HG03457 (cell line): Measurements from ENCODE around the gene KCNH8.
"Not testable (repeated sequence)": the region's sequence is repeated elsewhere in the genome, so short reads cannot be mapped to it uniquely, and the experiment has no call there.

Source experiments
- ATAC-seq: cut with Tn5 transposase; IDR thresholded peaks from one replicate; pipeline ENCODE4 v1.9.1; 2021; ENCODE audit warnings: moderate number of reproducible peaks; ENCODE audit not compliant: unreplicated experiment

The KCNH8 gene

DNA sequence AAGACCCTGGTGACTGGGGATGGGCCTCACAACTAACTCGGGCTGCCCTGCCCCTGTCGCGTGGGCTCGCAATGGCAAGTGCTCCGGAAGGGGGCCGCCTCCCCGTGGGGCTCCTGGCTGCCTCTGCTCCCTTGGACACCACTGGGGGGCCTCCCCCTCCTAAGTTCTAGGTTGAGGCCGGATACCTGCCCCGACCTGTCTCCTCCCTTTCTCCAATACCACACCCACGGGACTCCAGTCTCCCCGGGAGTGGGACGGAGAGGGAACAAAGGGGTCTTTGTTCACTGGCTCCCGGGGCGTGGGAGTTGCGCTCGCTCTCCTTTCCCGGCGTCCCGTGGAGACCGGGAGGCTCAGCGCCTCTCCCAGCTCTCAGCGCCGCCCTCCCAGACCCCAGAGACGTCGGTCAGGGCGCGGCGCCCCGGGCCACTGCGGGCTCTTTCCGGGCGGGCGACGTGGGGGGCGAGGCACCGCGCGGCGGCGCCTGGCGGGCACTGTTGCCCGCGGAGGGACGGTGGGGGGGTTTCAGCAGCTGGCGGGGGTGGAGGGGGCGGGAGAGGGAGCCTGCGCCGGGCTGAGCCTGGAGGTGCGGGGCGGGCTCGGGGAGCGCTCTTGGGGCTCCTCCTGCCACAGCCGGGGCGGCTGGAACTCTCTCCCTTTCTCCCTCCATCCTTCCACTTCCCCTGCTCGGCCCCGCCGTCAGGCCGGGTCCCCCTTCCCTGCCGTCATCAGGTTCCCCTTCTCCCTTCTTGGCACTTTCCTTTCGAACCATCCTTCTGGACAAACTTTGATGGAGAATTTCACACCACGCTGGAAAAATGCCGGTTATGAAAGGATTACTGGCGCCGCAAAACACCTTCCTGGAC lies at the start of gene KCNH8:
Gene KCNH8, plus strand, starts transcription at position 606 of the 863 bp plus-strand sequence. Its CDS starts 210 bp downstream, at position 816.
- no peak for ATAC-seq

DNA sequence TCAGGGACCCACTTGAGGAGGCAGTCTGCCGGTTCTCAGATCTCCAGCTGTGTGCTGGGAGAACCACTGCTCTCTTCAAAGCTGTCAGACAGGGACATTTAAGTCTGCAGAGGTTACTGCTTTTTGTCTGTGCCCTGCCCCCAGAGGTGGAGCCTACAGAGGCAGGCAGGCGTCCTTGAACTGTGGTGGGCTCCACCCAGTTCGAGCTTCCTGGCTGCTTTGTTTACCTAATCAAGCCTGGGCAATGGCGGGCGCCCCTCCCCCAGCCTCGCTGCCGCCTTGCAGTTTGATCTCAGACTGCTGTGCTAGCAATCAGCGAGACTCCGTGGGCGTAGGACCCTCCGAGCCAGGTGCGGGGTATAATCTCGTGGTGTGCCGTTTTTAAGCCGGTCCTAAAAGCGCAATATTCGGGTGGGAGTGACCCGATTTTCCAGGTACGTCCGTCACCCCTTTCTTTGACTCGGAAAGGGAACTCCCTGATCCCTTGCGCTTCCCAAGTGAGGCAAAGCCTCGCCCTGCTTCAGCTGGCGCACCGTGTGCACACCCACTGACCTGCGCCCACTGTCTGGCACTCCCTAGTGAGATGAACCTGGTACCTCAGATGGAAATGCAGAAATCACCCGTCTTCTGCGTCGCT lies 45.5 kb upstream of the KCNH8 start:
- not testable (repeated sequence) for ATAC-seq

DNA sequence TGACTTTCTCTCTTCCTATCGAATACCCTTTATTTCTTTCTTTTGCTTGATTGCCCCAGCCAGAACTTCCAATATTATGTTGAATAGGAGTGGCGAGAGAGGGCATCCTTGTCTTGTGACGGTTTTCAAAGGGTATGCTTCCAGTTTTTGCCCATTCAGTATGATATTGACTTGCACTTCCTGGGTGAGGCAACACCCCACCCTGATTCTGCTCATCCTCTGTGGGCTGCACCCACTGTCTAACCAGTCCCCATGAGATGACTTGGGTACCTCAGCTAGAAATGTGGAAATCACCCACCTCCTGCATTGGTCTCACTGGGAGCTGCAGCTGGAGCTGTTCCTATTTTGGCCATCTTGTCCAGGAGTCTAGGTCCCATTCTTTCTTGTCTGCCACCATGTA lies 44.8 kb upstream of the KCNH8 start:
- no peak for ATAC-seq

DNA sequence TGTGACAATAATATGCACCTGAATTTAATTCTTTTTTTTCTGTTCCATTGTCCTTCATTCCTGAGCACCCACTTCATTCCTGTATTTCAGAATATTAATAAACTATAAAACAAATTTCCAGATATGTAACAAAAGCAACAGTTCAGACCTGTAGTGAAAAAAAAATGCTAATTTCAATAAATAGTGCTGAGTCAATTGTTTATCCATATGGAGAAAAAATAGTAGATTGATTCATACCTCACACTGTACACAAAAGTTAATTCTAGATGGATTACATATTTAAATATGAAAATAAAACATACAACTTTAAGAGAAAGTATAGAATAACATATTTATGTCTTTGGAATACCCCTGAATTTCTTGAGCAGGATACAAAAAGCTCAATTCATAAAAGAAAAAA lies 43.9 kb upstream of the KCNH8 start:
- ATAC-seq, result no peak

DNA sequence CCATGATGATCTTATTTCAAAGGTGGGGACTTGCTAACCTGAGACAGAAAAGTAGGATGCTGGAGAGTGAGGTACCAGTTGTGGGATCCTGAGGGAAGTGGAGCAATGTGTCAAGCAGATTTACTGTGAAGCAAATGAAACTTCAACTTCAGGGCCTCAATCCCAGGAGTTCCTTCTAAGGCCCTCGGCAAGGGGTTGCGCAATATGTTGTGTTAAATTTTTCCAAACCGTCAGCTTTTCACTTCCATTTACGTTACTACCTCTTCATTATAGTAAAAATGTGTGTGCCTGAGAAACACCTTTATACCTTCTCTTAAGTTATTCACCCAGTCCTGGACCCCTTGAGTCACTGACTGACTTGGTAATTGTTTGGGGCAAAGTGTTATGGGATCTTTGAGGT lies 42.5 kb upstream of the KCNH8 start:
- ATAC-seq, result no peak

DNA sequence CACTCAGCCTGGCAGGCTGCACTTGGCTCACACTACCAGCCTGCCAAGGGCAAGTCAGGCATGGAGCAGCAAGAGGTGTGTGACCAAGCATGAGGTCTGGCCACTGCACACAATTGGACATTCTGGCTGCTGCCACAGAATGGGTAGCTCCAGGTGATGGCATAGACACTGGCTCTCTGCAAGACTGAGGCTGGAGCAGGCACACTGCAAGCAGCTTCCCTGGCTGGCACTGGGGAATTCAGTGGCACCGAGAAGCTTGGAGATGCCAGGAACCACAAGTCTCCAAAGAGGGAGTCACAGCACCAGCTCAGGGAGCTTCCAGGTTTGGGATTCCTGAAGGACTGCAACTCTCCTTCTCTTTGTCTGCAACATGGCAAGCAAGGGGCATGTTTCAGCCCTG lies 42.0 kb upstream of the KCNH8 start:
- no peak for ATAC-seq

DNA sequence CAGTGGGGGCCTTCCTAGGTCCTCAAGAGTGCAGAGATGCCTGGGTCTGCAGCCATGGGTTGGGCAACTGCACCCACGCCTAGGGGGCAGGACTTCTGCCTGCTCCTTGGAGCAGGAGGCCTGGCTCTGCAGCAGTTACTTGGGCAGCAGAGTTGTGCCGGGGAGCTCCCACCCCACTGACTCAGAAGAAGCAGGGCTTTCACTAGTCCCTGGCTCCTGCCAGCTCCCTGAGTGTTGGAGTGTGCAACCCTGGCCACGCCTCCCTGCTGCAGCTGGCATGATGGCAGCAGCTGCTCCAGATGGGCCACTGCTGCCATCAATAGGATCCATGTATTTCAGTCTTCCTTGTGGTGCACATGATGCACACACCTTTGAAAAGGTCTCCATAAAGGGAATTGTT lies 40.6 kb upstream of the KCNH8 start:
- no peak for ATAC-seq

DNA sequence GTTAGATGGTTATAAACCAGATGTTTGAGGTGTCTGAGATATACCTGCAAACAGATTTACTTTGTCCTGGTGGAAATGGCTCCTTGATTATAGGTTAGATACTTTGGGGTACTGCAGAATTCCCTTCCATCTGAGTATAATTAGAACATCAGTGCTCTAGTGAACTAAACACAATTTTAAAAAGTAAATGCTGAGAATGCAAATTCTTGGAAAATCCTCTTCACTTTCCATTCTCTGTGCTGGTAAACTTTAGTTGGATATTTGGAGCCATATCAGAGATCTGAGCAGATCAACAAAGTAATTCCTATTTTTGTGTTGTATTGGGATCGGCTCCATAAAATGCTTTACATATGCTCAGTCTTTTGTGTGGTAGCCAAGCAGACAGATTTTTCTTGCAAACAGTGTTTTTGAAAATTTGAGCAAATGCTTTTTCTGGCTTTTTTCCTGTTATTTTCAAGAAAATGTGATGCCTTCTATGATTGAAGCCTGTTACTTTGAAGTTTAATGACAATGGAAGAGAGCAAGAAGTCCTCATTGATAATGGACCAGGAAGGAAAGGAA lies 37.9 kb upstream of the KCNH8 start:
- ATAC-seq, result no peak

DNA sequence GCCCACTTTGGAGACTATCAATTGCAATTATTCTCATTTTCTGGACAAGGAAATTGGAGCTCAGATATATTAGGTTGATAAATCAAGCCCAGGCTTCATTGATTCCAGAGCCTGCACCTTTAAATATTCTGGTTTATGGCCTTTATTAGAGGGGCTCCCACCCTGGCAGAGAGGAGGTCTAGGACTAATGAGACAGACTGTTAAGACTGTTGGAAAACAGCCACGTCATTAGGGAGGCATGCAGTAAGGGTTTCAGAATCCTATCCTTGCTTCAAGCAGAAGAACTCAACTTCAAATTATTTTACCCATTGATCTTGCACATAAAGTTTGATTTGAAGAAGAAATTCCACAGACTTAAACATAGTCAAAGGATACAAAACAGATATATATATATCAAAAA lies 33.8 kb upstream of the KCNH8 start:
- ATAC-seq, result no peak

DNA sequence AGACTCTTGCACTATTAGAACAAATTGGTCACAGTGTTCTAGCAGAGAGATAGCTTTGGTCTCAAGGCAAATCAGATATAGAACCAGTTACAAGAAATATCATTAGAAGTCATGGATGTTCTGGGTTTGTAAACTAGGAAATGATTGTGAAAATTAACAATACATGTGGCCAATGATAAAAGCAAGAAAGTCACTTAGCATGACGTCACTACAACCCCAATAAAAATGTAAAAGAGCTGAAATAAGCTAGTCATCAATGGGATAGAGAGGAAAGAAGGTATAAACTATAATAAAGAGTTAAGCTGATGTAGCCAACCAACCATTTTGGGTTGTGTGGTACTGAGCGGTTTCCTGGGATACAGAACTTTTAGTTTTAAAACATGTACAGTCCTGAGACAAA lies 32.1 kb upstream of the KCNH8 start:
- no peak for ATAC-seq

DNA sequence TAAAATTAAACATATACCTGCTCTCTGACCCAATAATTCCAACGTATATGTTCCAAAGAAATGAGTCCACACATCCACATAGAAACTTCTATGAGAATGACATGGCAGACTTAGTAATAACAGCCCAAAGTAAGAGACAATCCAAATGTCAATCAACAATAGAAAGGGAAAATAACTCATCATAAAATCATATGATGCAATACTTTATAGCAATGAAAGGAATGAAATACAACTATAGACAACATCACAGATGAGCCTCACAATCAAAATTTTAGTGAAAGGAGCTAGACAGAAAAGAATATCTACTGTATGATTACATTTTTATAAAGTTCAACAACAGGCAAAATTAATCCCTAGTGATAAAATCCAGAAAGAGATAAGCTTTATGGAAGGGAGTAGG lies 23.6 kb upstream of the KCNH8 start:
- ATAC-seq, result no peak

DNA sequence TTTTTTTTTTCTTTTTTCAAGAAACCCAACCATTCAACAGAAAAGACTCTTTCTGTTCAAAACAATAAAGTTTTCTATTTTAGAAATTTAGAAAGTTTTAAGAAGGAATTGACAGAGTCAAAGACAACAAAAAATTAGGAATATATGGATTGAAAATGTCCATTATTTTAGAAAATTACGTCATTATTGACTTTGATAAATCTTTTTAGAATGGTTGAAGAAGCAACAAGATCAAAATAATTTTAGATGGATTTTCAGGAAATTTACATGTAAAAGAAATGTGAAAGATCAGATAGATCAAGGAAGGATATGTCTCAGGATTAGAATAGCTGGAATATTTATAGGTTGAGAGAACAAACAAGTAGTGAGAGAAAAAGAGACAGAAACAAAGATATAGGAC lies 8.4 kb upstream of the KCNH8 start:
- ATAC-seq, result no peak

DNA sequence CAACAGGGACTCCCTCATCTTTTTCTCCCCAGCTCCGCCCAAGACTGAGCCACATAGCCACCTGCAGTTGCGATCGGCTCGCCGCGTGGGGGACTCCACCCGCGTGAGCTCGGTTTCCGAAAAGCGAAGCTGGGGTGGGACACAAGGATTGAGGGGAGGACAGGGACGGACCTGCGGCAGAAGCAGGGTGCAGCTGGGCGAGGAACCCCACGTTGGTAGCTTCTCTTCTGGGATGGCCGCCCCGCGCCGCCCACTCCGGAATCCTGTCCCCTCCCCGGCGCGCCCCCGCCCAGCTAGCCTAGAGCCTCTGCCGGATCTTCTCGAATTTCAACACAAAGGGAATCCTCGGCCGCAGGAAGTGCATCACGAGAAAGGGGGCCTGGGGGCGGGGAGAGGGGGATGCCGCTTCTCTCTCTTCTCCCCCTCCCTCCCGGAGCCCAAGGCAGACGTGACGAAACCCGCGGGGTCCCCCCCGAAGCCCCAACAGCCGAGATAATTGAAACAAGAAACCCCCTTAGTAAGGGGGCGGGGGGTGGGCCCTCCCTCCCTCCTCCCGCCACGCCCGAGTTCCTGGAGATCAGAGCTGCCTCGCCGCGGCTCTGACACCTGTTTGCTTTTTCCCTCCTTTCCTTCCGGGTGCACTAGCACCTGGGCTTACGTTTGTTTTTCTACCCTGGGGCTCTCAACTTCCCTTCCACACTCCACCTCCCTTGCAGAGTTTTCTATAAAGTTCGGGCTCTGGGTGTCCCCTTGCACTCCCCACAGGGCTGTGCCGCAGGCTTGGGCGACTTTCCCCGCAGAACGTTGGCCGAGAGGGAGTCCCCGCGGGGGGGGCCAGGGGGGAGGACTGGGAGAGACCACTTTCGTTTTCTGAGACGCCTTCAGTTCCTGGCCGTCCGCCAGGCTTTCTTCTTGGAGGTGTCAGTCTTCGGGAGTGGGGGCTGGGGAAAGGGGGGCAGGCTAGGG lies 1.3 kb upstream of the KCNH8 start:
- no peak for ATAC-seq

DNA sequence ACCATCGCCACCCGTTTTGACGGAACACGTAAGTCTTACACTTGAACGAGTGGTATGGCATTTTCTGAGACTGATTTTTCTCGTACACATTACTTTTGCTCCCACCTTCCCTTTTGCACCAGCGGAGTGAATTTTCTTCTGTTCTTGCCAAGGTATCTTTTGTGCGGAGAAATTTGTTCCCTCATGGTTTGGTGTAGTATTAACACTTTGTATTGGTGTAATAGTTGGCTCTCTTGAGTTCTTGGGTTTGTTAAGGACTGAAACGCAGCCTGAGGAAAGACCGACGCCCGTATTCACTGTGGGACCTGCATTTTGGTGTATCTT lies 420 bp downstream of the KCNH8 start:
- no peak for ATAC-seq

DNA sequence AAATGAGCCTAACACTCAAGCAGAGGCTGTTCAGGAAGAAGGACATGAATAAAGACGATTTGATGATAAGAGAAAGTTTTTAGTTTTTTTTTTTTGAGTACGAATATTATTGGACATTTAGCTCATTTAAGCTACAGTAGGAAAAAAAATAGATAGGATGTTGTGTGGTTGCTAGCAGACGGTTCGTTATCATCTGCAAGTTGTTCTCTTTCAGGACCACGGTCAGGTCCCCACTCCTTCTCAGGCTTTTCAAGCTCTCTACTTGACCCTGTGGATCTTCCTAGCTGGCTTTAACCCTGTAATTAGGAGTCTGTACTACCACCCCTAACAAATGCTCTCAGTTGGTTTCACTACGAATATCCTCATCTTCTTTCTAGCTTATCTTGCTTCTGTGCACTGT lies 1.1 kb downstream of the KCNH8 start:
- no peak for ATAC-seq

DNA sequence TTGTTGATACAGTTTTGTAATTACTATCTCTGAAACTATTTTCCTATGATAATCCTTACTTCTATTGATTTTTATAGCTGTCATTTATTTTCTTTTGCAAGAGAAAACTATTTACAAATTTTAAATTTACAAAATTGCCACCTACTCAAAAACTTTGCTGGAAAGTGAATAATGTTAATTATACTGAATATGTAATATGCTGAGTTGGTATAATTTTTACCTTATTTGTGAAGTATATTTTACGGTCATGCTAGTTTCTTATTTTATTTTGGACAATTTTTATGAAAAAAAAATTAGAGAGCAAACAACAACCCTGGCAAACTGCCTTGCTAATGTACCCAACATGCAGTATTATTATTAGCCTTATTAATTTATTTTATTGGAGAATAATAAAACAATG lies 2.9 kb downstream of the KCNH8 start:
- no peak for ATAC-seq

DNA sequence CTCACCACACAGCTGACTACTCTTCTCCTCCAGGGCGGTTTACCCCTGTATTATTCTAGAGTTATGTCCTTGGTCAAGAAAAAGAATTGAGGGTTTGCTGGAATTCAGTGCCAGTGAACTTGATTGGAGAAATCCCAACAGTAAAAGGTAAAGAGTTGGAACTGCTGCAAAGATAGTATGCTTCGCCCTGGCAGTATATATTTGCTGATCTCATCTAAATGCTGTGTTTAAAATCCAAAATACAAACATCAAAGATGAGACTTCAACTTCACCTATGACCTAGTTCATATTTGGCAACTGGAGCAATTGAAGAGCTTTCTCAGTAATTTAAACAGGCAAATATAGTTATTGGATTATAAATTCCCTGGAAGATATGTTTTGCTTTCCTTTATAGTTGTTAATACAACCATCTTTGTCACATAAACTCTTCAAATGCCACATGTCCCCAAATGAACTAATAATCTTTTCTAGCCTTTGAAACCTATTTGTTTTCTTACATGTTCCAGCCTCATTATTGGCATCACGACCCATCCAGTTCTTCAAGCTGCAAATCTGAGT lies 6.5 kb downstream of the KCNH8 start:
- ATAC-seq, result no peak

DNA sequence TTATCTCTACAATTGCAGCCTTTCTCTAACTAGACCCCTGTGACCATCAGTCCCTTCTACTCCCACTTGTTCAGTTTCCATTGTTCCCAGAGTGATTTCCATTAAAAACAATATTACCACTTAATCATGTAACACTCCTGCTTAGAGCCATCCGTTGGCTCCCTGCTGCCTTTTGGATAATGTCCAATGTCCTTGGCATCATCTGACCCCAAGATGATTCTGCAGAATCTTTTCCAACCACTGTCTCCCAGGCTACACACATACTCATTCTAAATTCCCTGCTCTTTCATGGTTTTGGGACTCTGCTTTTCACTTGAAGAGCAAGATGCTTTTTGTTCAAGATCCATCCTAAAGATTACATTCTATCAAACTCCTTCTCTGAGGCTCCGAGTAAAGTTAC lies 7.1 kb downstream of the KCNH8 start:
- ATAC-seq, result no peak

DNA sequence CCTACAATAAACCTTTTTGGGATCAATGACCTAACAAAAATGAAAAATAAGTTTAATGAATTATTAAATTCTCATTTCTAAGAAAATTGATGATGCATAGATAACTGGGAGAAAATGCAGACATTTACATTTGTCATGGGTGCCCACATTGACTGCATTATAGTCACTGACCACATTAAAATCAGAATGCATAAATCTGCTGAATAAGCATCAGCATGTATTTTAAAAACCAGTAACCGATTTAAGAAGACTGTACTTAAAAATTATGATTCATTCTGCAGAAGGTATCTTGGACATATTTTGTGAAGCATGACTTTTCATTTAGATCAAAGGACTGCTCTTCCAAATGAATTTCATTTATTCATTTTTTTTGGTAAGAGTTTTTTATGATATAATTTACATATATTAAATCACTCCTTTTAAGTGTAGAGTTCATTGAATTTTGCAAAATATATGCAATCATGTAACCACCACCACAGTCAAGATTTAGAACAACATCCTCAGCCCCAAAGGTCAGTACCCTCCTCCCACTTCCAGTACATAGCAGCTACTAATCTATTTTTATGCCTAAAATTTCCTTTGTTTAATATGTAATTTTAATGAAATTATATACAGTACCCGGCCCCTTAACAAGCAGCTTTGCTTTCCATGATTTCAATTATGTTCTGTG lies 11.8 kb downstream of the KCNH8 start:
- no peak for ATAC-seq

DNA sequence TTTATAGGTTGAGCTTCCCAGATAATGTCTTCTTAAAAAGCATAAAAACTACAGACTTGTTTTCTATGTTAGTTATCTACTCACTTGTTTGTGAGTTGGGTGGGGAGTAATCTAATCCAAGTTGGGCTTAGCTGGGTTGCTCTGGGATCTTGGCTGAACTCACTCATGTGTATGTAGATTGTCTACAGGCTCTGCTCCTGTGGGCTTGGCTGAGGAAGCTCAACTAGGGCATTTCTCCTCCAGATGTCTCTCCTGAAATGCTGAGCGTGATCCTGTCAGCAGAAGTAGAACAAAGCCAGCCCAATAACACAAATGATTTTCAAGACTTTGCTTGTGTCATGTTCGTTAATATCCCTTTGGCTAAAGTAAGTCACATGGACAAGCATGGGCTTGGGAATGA lies 17.3 kb downstream of the KCNH8 start:
- ATAC-seq, result no peak
